A549 (cell line): ENCODE measurements around the gene HMGN2. TPM values are rescaled to one million over a fixed set of nuclear protein-coding genes. Genes with fewer than 3 reads are reported as not detected.
A peak's percentile ranks its signal among the peaks of the same experiment; 100 is the strongest.

Source experiments
- ATAC-seq, 2 experiments: fragments of 200-7000 bp in 1 of 2; fragments of >200 bp in 1 of 2; cut with Nextera tagmentation in 1 of 2; cut with Tn5 transposase in 1 of 2; 3 replicates each; pipeline versions ENCODE4 v1.8.0 to v1.9.1; 2018 to 2020; ENCODE audit warnings: mild to moderate bottlenecking in 1 of 2, moderate library complexity in 1 of 2
- CTCF ChIA-PET: fragments of 300-600 bp; sonication (Branson Sonifier 250); formaldehyde crosslinking; extraction: SDS; loops from one replicate; lab custom pipeline; 2021; ENCODE audit warnings: antibody characterized with exemption, inconsistent platforms; lab: Yijun Ruan, JAX
- POLR2A ChIA-PET: fragments of 350-600 bp; formaldehyde crosslinking; extraction: SDS; loops from one replicate; lab custom pipeline; 2021; ENCODE audit warnings: antibody characterized with exemption, inconsistent platforms; lab: Yijun Ruan, JAX
- DNase-seq, 2 experiments: peaks; one replicate each; pipeline versions ENCODE4 v3.0.0 to v3.0.0-alpha.2; 2011 to 2016; ENCODE audit warnings: low read depth in 1 of 2, low spot score in 1 of 2
- FAIRE-seq: peaks from 2 replicates; lab custom pipeline; 2011; peaks lifted over from hg19 to GRCh38; lab: Jason Lieb, UNC
- H3K27ac ChIP-seq, 2 experiments: fragments of >200 bp; sonication (Bioruptor Twin); formaldehyde crosslinking; 3 replicates each; pipeline ENCODE4 v1.5.1; 2016 to 2017
- H3K4me1 ChIP-seq: fragments of >200 bp; sonication (Bioruptor Twin); formaldehyde crosslinking; 3 replicates; pipeline ENCODE4 v1.6.1; 2016
- H3K4me2 ChIP-seq: fragments of >200 bp; sonication (Bioruptor Twin); formaldehyde crosslinking; 3 replicates; pipeline ENCODE4 v1.6.1; 2016
- H3K4me3 ChIP-seq: fragments of >200 bp; sonication (Bioruptor Twin); formaldehyde crosslinking; 3 replicates; pipeline ENCODE4 v1.5.1; 2016
- H3K9me3 ChIP-seq: fragments of >200 bp; sonication (Bioruptor Twin); formaldehyde crosslinking; 3 replicates; pipeline ENCODE4 v1.6.1; 2016
- BHLHE40 ChIP-seq: IDR thresholded peaks from 2 replicates; pipeline ENCODE4 v1.6.1; 2012; ENCODE audit warnings: low read depth, low read length, inconsistent platforms
- CBX2 ChIP-seq: fragments of 200-600 bp; sonication (generic); IDR thresholded peaks from 2 replicates; pipeline ENCODE4 v1.6.1; 2016; ENCODE audit warnings: low read depth, mild to moderate bottlenecking, borderline replicate concordance
- CBX8 ChIP-seq: fragments of 200-600 bp; sonication (generic); IDR thresholded peaks from 2 replicates; pipeline ENCODE4 v1.6.1; 2016
- E2F6 ChIP-seq: IDR thresholded peaks from 2 replicates; pipeline ENCODE4 v1.6.1; 2012; ENCODE audit warnings: low read depth, borderline replicate concordance
- ELK1 ChIP-seq: fragments of 150-350 bp; IDR thresholded peaks from 2 replicates; pipeline ENCODE4 v1.6.1; 2014; ENCODE audit warnings: low read depth, mild to moderate bottlenecking, low read length
- ESRRA ChIP-seq: fragments of 150-350 bp; IDR thresholded peaks from 2 replicates; pipeline ENCODE4 v1.6.1; 2014; ENCODE audit warnings: mild to moderate bottlenecking, low read length, borderline replicate concordance
- HOXA7 ChIP-seq: fragments of 250-450 bp; sonication (Bioruptor Pico); IDR thresholded peaks from 2 replicates; pipeline ENCODE4 v1.5.0; 2020; ENCODE audit warnings: mild to moderate bottlenecking, moderate library complexity
- JUN ChIP-seq, 2 experiments: fragments of >200 bp; sonication (Bioruptor Twin); formaldehyde crosslinking; IDR thresholded peaks; 2 replicates in 1 of 2; 3 replicates in 1 of 2; pipeline ENCODE4 v1.6.1; 2016 to 2017
- KDM1A ChIP-seq: fragments of 200-600 bp; sonication (generic); IDR thresholded peaks from 2 replicates; pipeline ENCODE4 v1.6.1; 2016; ENCODE audit warnings: low read depth, mild to moderate bottlenecking
- MAFK ChIP-seq: fragments of 450-650 bp; IDR thresholded peaks from 2 replicates; pipeline ENCODE4 v1.6.1; 2014; ENCODE audit not compliant: partially characterized antibody
- MYC ChIP-seq: IDR thresholded peaks from 2 replicates; pipeline ENCODE4 v1.6.1; 2012; ENCODE audit warnings: mild to moderate bottlenecking, inconsistent platforms, low read length, improper control_type of control experiment, borderline replicate concordance
- NFE2L2 ChIP-seq: fragments of 150-350 bp; conservative IDR thresholded peaks from 2 replicates; pipeline ENCODE4 v1.6.1; 2014; ENCODE audit warnings: low read length
- PBX3 ChIP-seq: IDR thresholded peaks from 2 replicates; pipeline ENCODE4 v1.6.1; 2012
- PHF8 ChIP-seq: fragments of 200-600 bp; sonication (generic); IDR thresholded peaks from 2 replicates; pipeline ENCODE4 v1.6.1; 2016; ENCODE audit warnings: low read depth, mild to moderate bottlenecking, antibody characterized with exemption, moderate library complexity, borderline replicate concordance
- USF2 ChIP-seq: fragments of 450-650 bp; IDR thresholded peaks from 2 replicates; pipeline ENCODE4 v1.6.1; 2014; ENCODE audit warnings: antibody characterized with exemption
- ZC3H11A ChIP-seq: fragments of 450-650 bp; IDR thresholded peaks from 2 replicates; pipeline ENCODE4 v1.6.1; 2014; ENCODE audit warnings: antibody characterized with exemption, mild to moderate bottlenecking
- WGBS: methylation state at CpG from one replicate; pipeline ENCODE4 v1.1.6; 2017; ENCODE audit errors: missing lambda C conversion rate; 5-methylcytosine and 5-hydroxymethylcytosine counted together
- polyA plus RNA-seq, 4 experiments: library from polyadenylated mRNA; depleted of rRNA in 3 of 4; stranded (reverse); fragments of >200 nt; fragmentation: RNase III in 1 of 4; extraction: RNeasy Plus Mini Kit Qiagen cat#74134 plus additional on column Dnase treatment in 1 of 4; gene quantifications; 2 replicates in 3 of 4; 3 replicates in 1 of 4; pipeline ENCODE4 v1.2.3, GENCODE V29; 2011 to 2017
- TF ChIP-seq, protein P1 (sequence below): fragments of 250-450 bp; sonication (Bioruptor Pico); IDR thresholded peaks from 2 replicates; pipeline ENCODE4 v1.5.0; 2020; ENCODE audit warnings: low read depth, mild to moderate bottlenecking, moderate library complexity

HMGN2 gene
- polyA plus RNA-seq, 2 of the 4 experiments (the other 2 are of a cell fraction), result 146 to 310 TPM

GRCh38 chr1:26471498-26472319, 531 bp upstream of the HMGN2 start (continued):
- TF ChIP-seq ELK1 (no peak), PBX3 (peak; percentile 64), MAFK (no peak), CBX2 (no peak), USF2 (no peak)

- ChIA-PET CTCF (interaction anchor here (2.9 kb wide), 1 partner anchor 27 kb away, joined by 13 read pairs; no protein-coding TSS in a partner anchor), POLR2A (interaction anchor here (1.1 to 4.4 kb wide), 4 partner anchors 27 to 315 kb away, joined by 3 to 18 read pairs (median 4); partner anchors contain the start of genes DHDDS and PIGV)
- H3K4me3 ChIP-seq, result peak overlapping the region; percentile 83
- TF ChIP-seq ESRRA, result no peak
- TF ChIP-seq KDM1A, result no peak
- TF ChIP-seq MYC, result no peak
- no peak for TF ChIP-seq ELK1
- TF ChIP-seq E2F6, result peak; percentile 68
- TF ChIP-seq HOXA7 (CRISPR knock-in tag), result no peak
- TF ChIP-seq, protein P1, sequence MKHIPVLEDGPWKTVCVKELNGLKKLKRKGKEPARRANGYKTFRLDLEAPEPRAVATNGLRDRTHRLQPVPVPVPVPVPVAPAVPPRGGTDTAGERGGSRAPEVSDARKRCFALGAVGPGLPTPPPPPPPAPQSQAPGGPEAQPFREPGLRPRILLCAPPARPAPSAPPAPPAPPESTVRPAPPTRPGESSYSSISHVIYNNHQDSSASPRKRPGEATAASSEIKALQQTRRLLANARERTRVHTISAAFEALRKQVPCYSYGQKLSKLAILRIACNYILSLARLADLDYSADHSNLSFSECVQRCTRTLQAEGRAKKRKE (CRISPR knock-in tag), result no peak
- TF ChIP-seq ZC3H11A, result no peak
- TF ChIP-seq BHLHE40, result peak; percentile 70
- TF ChIP-seq PHF8, result no peak
- TF ChIP-seq USF2, result 0 out of 2 replicates have a peak, but pooled peaks have one; percentile 22
- TF ChIP-seq JUN (IDR thresholded peaks at IDR 0.05), result peak in 1 of 2 experiments; percentile 72; a peak in 4 of 5 replicates
- no peak for TF ChIP-seq CBX8
- no peak for TF ChIP-seq NFE2L2
- peak; percentile 60 to 70 for ATAC-seq
- peak overlapping the region; percentile 98 to 100 for H3K27ac ChIP-seq
- 10% methylated on average over 20 of the region's 71 CpGs for WGBS
- H3K4me1 ChIP-seq, result peaks cover 20% of the 10 kb centered on the region; the same call in 2 of the 3 replicates
- H3K4me2 ChIP-seq, result peak overlapping the region; percentile 78
- peak; percentile 72 to 88 for DNase-seq
- FAIRE-seq, result no peak
- no peaks in the 10 kb centered on the region for H3K9me3 ChIP-seq
Measured at GRCh38 chr1:26472901-26473845, 933 bp downstream of the HMGN2 start.
